ENCODE data around the gene TARBP1. TPM values are rescaled to one million over a fixed set of nuclear protein-coding genes. Genes with fewer than 3 reads are reported as not detected.

TARBP1 gene
- total RNA-seq, 1 donor from 2014 or later = 11.2 TPM

DNA sequence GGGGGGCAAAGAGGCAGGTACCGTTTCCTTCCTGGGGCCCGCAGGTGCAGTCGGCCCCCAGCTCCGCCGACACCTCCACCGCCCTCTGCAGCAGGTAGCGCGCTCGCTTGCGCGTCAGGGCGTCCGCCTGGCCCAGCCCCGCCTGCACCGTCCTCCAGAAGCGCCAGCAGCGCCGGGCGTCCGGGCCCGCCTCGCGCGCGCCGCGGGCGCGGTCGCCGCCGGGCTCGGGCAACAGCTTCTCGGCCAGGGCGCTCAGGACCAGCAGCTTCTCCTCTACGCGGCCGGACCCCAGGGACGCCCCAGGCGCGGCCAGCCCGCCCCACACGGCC, 863 bp downstream of the TARBP1 start:
- Mint-ChIP-seq H3K4me3 (ENCODE audit: unreplicated experiment) (peak overlapping the region; percentile 78), H3K36me3 (ENCODE audit: low read depth) (no peaks in the 10 kb centered on the region), H3K27me3 (ENCODE audit: low read depth) (peaks cover 18% of the 10 kb centered on the region), H3K27ac (ENCODE audit: unreplicated experiment) (no peak overlapping the region), H3K4me1 (ENCODE audit: low read depth) (peaks cover 23% of the 10 kb centered on the region), H3K9me3 (ENCODE audit: low read depth) (no peaks in the 10 kb centered on the region)
- TF ChIP-seq CTCF (IDR thresholded peaks at IDR 0.05) = no peak
- DNase-seq (ENCODE audit: low spot score) = no peak

GRCh38 chr1:234477386-234478151, 1.4 kb downstream of the TARBP1 start:
- no peaks in the 10 kb centered on the region for H3K9me3 Mint-ChIP-seq (ENCODE audit: low read depth)
- TF ChIP-seq CTCF (IDR thresholded peaks at IDR 0.05) = no peak
- H3K36me3 Mint-ChIP-seq (ENCODE audit: low read depth) = no peaks in the 10 kb centered on the region
- H3K4me1 Mint-ChIP-seq (ENCODE audit: low read depth) = peaks cover 23% of the 10 kb centered on the region
- H3K4me3 Mint-ChIP-seq (ENCODE audit: unreplicated experiment) = peak overlapping the region; percentile 78
- H3K27me3 Mint-ChIP-seq (ENCODE audit: low read depth) = peaks cover 13% of the 10 kb centered on the region
- DNase-seq (ENCODE audit: low spot score) = no peak
- no peak overlapping the region for H3K27ac Mint-ChIP-seq (ENCODE audit: unreplicated experiment)

DNA sequence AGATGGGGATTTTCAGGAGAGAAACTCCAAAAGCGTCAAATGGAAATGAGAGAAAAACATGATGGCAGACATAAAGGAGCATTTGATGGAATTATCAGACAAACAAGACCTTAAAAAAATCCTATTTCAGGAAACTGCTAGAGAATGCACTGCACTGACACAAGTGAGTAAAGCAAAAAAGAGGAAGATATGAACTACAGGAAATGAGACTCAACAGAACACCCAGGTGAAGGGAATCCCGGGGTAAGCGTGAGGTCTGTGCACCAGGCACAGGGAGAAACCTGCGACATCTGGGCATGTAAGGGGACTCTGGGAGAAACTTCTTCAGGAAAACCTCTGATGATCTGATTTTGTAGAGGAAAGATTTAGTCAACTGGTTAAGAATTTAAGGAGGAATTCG, 2.8 kb downstream of the TARBP1 start:
- no peaks in the 10 kb centered on the region for H3K9me3 Mint-ChIP-seq (ENCODE audit: low read depth)
- H3K36me3 Mint-ChIP-seq (ENCODE audit: low read depth) = no peaks in the 10 kb centered on the region
- H3K27me3 Mint-ChIP-seq (ENCODE audit: low read depth) = peaks cover 3% of the 10 kb centered on the region
- H3K27ac Mint-ChIP-seq (ENCODE audit: unreplicated experiment) = no peak overlapping the region
- peaks cover 23% of the 10 kb centered on the region for H3K4me1 Mint-ChIP-seq (ENCODE audit: low read depth)
- TF ChIP-seq CTCF (IDR thresholded peaks at IDR 0.05) = no peak
- H3K4me3 Mint-ChIP-seq (ENCODE audit: unreplicated experiment) = no peak overlapping the region
- DNase-seq (ENCODE audit: low spot score) = no peak

DNA sequence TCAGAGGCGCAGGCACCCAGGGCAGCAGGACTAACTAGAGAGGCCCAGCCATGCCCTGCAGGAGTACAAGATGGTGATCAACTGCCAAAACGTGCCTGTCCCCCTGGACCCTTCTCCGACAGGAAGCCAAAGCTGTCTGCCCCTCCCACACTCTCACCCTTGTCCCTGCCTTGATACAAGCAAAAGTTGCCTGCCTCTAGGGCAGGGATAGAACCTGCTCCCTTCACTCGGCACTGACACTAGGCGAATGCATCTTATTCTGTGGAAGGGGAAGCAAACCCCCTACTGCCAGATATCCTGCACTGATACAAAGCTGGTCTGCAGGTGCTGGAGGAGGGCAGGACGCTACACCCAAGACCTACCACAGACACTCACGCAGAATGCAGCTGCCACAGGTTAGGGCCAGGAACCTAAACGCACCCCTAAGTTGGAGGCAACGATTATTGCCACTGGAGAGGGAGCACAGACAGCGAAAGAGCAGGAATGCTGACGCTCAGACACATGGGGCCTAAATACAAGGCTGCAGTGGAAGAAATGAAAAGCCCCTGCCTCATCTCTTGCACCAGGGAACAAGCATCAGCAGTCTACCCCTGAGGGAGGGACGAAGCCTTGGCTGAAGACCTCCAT, 3.7 kb downstream of the TARBP1 start:
- H3K9me3 Mint-ChIP-seq (ENCODE audit: low read depth) = no peaks in the 10 kb centered on the region
- no peak for DNase-seq (ENCODE audit: low spot score)
- H3K27me3 Mint-ChIP-seq (ENCODE audit: low read depth) = no peaks in the 10 kb centered on the region
- H3K27ac Mint-ChIP-seq (ENCODE audit: unreplicated experiment) = no peak overlapping the region
- TF ChIP-seq CTCF (IDR thresholded peaks at IDR 0.05) = no peak
- peaks cover 23% of the 10 kb centered on the region for H3K4me1 Mint-ChIP-seq (ENCODE audit: low read depth)
- no peaks in the 10 kb centered on the region for H3K36me3 Mint-ChIP-seq (ENCODE audit: low read depth)
- no peak overlapping the region for H3K4me3 Mint-ChIP-seq (ENCODE audit: unreplicated experiment)

DNA sequence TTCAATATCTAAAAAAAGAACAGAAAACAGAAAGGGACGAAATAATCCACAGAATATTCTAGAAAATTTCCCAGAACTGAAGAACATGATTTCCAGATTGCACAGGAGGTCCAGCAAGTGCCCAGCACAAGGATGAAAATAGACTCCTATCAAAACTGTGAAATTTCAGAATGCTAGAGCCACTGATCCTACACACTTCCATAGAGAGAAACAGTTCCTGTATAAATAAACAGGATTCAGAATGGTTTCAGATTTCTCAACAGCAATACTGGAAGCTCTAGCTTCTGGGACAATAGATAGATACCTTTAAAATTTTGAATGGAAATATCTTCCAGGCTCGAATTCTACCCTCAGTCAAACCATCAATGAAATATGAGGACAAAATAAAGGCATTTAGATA, 4.6 kb downstream of the TARBP1 start:
- H3K27ac Mint-ChIP-seq (ENCODE audit: unreplicated experiment) = no peak overlapping the region
- no peak for TF ChIP-seq CTCF (IDR thresholded peaks at IDR 0.05)
- no peak overlapping the region for H3K4me3 Mint-ChIP-seq (ENCODE audit: unreplicated experiment)
- H3K36me3 Mint-ChIP-seq (ENCODE audit: low read depth) = peaks cover 2% of the 10 kb centered on the region
- no peaks in the 10 kb centered on the region for H3K9me3 Mint-ChIP-seq (ENCODE audit: low read depth)
- peaks cover 23% of the 10 kb centered on the region for H3K4me1 Mint-ChIP-seq (ENCODE audit: low read depth)
- DNase-seq (ENCODE audit: low spot score) = no peak
- no peaks in the 10 kb centered on the region for H3K27me3 Mint-ChIP-seq (ENCODE audit: low read depth)
